Adipose tissue (tissue), 3 donors: ENCODE measurements around the gene CD3G. TPM values are rescaled to one million over a fixed set of nuclear protein-coding genes. Genes with fewer than 3 reads are reported as not detected.
"Not testable (repeated sequence)": the region's sequence is repeated elsewhere in the genome, so short reads cannot be mapped to it uniquely, and the experiment has no call there.

Experiments
- H3K27ac ChIP-seq: one replicate; pipeline ENCODE4 v1.5.1; 2013; ENCODE audit warnings: low read depth, low read length
- WGBS, 3 donors: extraction: QIAGEN DNeasy Blood & Tissue Kit; methylation state at CpG; one replicate each; pipeline ENCODE4 v1.1.7; 2013; 5-methylcytosine and 5-hydroxymethylcytosine counted together
- polyA plus RNA-seq, 3 donors: library from polyadenylated mRNA; stranded (reverse); fragments of 200-250 nt; gene quantifications; one replicate each; pipeline ENCODE4 v1.2.3, GENCODE V29; 2013
- donor health status: healthy with polysubstance abuse.
- donor health status: Bipolar disorder and iron deficiency.
- donor health status: healthy.

CD3G gene
- polyA plus RNA-seq = under 1 TPM in 2 of 3 donors, not detected in 1; 0.25 to 0.79 TPM

GRCh38 chr11:118343981-118344515 is at the start of gene CD3G:
Gene CD3G, plus strand, starts transcription at chr11:118344344. Its CDS starts 80 bp downstream, at chr11:118344424.
- H3K27ac ChIP-seq = no peak within 1 kb of the TSS
- 64 to 71% (median 69%) methylated on average over 6 of the region's 6 CpGs for whole genome bisulfite sequencing, 3 donors

- no peak overlapping the region for H3K27ac ChIP-seq
- WGBS, 3 donors = 55 to 77% (median 72%) methylated on average over 5 of the region's 5 CpGs
These were observed 48.9 kb upstream of the CD3G start for GRCh38 chr11:118295199-118295598.

GRCh38 chr11:118295815-118296454 is 48.2 kb upstream of the CD3G start:
- WGBS, 3 donors = 42 to 57% (median 52%) methylated on average over 3 of the region's 3 CpGs
- no peak overlapping the region for H3K27ac ChIP-seq

DNA sequence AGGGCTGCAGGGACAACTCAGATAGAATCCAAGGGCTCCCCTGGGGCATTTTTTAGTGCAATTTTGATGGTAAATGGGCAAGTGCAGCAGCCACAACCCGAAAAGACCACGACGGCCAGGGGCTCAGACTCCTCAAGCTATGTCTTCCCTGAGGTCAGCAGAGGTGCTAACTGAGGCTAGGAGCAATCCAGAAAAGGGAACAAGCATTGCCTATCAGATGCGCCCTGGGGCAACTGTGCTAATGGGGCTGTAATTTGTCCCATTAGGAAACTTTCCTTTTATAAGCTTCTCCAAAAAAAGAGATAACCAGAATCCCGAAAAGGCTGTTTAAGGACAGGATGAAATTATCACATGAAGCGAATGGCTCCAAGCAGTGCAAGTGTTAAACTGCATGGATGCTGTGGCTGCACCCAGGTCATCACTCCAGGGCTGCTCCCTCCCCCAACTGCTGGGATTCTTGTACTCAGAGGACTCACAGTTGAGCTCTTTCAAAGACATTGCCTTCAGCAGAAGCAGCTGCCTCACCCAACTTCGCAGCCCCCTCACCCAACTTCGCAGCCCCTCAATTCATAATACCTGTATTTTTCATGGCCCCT is 42.4 kb upstream of the CD3G start:
- WGBS, 3 donors = 69 to 75% (median 71%) methylated on average over 8 of the region's 8 CpGs

GRCh38 chr11:118304227-118304567 is 39.9 kb upstream of the CD3G start:
- 44 to 70% (median 52%) methylated on average over 1 of the region's 1 CpG for WGBS, 3 donors
- no peak overlapping the region for H3K27ac ChIP-seq

More for the DNA sequence above, 42.4 kb upstream of the CD3G start:
- no peak overlapping the region for H3K27ac ChIP-seq

DNA sequence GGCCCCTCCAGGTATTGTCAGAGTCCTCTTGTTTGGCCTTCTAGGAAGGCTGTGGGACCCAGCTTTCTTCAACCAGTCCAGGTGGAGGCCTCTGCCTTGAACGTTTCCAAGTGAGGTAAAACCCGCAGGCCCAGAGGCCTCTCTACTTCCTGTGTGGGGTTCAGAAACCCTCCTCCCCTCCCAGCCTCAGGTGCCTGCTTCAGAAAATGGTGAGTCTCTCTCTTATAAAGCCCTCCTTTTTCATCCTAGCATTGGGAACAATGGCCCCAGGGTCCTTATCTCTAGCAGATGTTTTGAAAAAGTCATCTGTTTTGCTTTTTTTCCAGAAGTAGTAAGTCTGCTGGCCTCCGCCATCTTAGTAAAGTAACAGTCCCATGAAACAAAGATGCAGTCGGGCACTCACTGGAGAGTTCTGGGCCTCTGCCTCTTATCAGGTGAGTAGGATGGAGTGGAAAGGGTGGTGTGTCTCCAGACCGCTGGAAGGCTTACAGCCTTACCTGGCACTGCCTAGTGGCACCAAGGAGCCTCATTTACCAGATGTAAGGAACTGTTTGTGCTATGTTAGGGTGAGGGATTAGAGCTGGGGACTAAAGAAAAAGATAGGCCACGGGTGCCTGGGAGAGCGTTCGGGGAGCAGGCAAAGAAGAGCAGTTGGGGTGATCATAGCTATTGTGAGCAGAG is 39.4 kb upstream of the CD3G start, which contains the start of gene CD3E:
TSS of gene CD3E (plus strand) at position 163 of the 681 bp plus-strand sequence. CDS start at position 386, 223 bp downstream.
- 75 to 76% (median 75%) methylated on average over 8 of the region's 8 CpGs for WGBS, 3 donors
- H3K27ac ChIP-seq = no peak within 1 kb of the TSS

DNA sequence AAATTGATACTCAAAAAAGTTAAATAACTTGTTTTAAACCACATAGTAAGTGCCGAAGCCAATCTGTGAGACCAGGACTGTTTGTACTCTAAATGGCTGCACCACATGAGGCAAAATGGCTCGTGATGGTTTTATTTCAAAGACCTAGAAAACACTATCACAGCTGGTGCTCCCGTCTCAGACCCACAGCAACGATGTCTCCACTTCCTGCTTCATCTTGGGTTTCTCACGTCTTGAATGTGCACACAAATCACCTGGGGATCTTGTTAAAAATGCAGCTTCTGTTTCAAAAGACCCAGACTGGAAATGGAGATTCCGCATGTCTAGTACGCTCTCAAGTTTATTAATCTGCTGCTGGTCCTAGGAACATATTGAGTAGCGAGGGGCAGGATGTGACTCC is 38.4 kb upstream of the CD3G start:
- WGBS, 3 donors = 59 to 78% (median 62%) methylated on average over 8 of the region's 8 CpGs
- no peak overlapping the region for H3K27ac ChIP-seq

GRCh38 chr11:118306556-118306955 is 37.6 kb upstream of the CD3G start:
- H3K27ac ChIP-seq = no peak overlapping the region
- 81 to 87% (median 81%) methylated on average over 2 of the region's 2 CpGs for WGBS, 3 donors

GRCh38 chr11:118308995-118309528 is 35.1 kb upstream of the CD3G start:
- 82 to 89% (median 89%) methylated on average over 5 of the region's 5 CpGs for WGBS, 3 donors
- H3K27ac ChIP-seq = not testable (repeated sequence)

DNA sequence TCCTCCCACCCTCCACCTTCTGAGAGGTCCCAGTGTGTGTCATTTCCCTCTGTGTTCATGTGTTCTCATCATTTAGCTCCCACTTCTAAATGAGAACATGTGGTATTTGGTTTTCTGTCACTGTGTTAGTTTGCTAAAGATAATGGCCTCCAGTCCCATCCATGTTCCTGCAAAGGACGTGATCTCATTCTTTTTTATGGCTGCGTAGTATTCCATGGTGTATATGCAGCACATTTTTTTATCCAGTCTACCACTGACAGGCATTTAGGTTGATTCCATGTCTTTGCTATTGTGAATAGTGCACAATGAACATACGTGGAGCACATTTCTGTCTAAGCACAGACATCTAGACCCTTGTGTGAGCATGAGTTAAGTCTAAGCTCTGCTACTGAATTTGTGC is 33.9 kb upstream of the CD3G start:
- H3K27ac ChIP-seq = no peak overlapping the region
- WGBS, 3 donors = 91% methylated on average over 3 of the region's 3 CpGs

- no peak overlapping the region for H3K27ac ChIP-seq
- 62 to 77% (median 74%) methylated on average over 3 of the region's 3 CpGs for WGBS, 3 donors
These were observed 33.2 kb upstream of the CD3G start for GRCh38 chr11:118310781-118311485.

DNA sequence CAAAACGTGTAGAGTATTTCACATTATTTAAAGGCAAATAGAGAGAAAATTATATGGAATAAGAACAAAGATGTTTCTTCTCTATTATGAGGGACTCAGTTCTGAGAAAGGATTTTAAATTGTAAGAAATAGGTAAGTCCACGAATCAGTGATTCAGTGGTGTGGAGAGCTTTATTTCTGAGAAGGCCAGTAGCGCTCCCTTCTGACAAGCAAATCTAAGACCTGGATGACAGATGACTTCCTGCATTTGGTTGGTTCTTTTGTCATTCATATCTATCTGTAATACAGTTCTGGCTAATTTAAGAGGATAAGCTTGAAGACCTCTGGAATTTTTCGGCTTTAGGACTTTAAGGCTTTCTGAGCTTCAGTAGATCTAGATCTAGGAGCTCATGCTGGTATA is 32.6 kb upstream of the CD3G start:
- WGBS, 3 donors = 66 to 71% (median 70%) methylated on average over 4 of the region's 4 CpGs
- H3K27ac ChIP-seq = no peak overlapping the region

GRCh38 chr11:118312328-118312727 is 31.8 kb upstream of the CD3G start:
- WGBS, 3 donors = 87 to 93% (median 92%) methylated on average over 2 of the region's 2 CpGs
- H3K27ac ChIP-seq = no peak overlapping the region

- whole genome bisulfite sequencing, 3 donors = 50 to 66% (median 59%) methylated on average over 4 of the region's 4 CpGs
- H3K27ac ChIP-seq = no peak overlapping the region
These were observed 30.9 kb upstream of the CD3G start for GRCh38 chr11:118313242-118313641.

GRCh38 chr11:118314988-118315411 is 29.1 kb upstream of the CD3G start:
- no peak overlapping the region for H3K27ac ChIP-seq
- WGBS, 3 donors = 20 to 63% (median 55%) methylated on average over 7 of the region's 7 CpGs

GRCh38 chr11:118318124-118318523 is 26.0 kb upstream of the CD3G start:
- H3K27ac ChIP-seq = no peak overlapping the region
- 70 to 87% (median 87%) methylated on average over 4 of the region's 4 CpGs for WGBS, 3 donors

- 84 to 90% (median 84%) methylated on average over 11 of the region's 11 CpGs for WGBS, 3 donors
- no peak overlapping the region for H3K27ac ChIP-seq
These were observed 25.4 kb upstream of the CD3G start for GRCh38 chr11:118318581-118319336.

DNA sequence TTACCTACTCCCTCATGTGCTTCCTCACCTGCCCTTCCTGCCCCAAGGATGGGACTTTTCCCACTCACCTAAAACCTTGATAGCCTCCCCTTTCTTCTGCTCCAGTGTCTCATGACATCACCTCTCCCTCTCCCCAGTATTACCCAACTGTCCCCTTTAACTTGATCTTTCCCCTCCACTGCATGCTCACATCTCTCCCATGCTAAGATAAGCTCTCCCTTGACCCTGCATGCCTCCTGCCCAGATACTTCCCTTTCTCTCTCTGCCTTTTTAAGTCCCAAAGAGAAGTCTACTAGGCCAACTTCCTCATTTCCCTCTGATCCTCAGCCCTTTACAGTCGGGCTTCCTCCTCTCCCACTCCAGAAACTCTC is 24.8 kb upstream of the CD3G start:
- 40 to 65% (median 50%) methylated on average over 1 of the region's 1 CpG for WGBS, 3 donors
- H3K27ac ChIP-seq = no peak overlapping the region
